ENCODE data around the gene ZNF648. TPM values are rescaled to one million over a fixed set of nuclear protein-coding genes. Genes with fewer than 3 reads are reported as not detected.

Gene ZNF648
- total and polyA plus RNA-seq, 8 donors: 0.06 to 0.18 (median 0.09) TPM; not detected in 1

DNA sequence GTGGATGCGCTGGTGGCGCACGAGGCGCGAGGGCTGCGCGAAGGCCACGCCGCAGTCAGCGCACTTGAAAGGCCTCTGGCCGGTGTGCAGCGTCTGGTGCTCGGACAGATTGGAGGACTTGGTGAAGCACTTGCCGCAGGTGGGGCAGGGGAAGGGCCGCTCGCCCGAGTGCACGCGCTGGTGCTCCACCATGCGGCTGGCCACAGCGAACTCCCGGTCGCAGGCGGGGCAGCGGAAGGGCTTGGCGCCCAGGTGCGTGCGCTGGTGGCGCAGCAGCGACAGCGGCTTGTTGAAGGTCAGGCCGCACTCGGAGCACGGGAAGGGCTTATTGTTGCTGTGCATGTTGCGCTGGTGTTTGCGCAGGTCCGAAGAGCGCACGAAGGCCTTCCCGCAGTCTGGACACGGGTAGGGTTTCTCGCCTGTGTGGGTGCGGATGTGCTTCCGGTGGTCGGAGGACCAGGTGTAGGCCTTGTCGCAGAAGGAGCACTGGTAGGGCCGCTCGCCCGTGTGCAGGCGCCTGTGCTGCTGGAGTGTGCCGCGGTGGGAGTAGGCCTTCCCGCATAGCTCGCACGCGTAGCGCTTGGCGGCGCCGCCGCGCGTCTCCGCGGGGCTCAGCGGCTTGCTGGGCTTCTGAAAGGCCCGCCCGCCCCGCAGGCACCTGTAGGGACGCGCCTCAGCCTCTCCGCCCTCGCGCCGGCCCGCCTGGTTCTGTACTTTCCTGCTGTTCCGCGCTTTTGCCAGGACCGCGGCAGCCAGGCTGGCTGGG is 4.7 kb downstream of the ZNF648 start:
- Histone ChIP-seq H3K4me1 (no peaks in the 10 kb centered on the region), H3K27ac (no peak overlapping the region), H3K9me3 (no peaks in the 10 kb centered on the region), H3K27me3 (peaks cover 14 to 54% of the 10 kb centered on the region in 2 donors), H3K36me3 (no peaks in the 10 kb centered on the region), H3K4me3 (no peak overlapping the region)
- ATAC-seq (peak; percentile 27), DNase-seq (peak in 1 of 4 donors; percentile 76)
- no peak for TF ChIP-seq CTCF (IDR thresholded peaks at IDR 0.05)
- intact Hi-C loops (cut with DNase I): no loop called here

DNA sequence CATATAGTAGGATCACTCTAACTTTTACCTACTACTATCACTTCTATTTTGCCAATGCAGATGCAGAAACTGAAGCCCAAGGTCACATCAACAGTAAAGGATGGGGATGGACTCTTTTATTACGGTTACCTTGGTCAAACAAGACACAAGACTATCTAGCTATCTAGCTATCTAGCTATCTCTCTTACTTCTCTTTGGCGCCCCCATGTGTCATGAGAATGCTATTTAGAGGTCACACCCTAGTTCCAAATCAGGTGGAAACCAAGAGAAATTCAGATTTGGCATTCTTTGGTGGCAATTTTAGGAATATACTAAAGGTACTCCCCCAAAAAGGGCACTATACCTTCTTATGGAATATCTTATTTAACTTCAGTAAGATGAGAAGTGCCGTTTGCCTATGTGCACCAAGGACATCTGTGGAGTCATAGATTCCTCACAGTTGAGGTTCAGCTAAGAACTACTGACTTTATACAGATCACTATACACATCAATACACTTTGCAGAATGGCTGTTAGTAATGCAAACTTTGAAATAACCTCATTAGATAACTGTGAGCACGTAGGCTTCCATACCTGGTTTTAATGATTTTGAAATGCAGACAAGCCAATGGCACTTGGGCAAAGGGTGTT is 6.7 kb downstream of the ZNF648 start:
- H3K27me3 ChIP-seq: peaks cover 14 to 36% of the 10 kb centered on the region in 2 donors
- ATAC-seq: peak; percentile 80
- DNase-seq: peak in 1 of 4 donors; percentile 5

DNA sequence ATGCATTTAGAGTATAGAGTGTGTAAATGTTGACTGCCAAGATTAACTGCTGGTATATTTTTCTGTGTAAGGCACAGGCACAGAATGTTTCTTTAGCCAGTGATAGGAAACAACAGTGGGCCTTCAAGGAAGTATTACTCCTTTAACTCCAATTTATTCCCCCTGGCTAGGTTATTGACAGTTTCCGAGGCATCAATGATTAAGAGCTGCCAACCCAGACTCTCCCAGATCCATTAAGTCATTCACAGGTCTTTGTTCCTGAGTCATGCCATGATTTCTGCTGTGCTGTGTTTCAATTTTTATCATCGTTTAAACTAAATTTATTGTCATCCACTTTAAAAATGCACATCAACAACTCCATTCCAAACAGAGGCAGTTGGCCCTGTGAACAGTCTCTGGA is 9.2 kb downstream of the ZNF648 start:
- Histone ChIP-seq H3K27ac (no peak overlapping the region), H3K27me3 (peaks cover 11 to 16% of the 10 kb centered on the region in 2 donors), H3K36me3 (no peaks in the 10 kb centered on the region), H3K4me3 (no peak overlapping the region), H3K4me1 (no peaks in the 10 kb centered on the region), H3K9me3 (no peaks in the 10 kb centered on the region)
- DNase-seq (no peak), ATAC-seq (no peak)
- TF ChIP-seq CTCF (IDR thresholded peaks at IDR 0.05): no peak
- intact Hi-C loops (cut with DNase I): no loop called here

More for the DNA sequence above, 6.7 kb downstream of the ZNF648 start:
- no peak overlapping the region for H3K27ac ChIP-seq
- TF ChIP-seq CTCF (IDR thresholded peaks at IDR 0.05): peak; percentile 34 to 49
- H3K4me1 ChIP-seq: no peaks in the 10 kb centered on the region
- intact Hi-C loops (cut with DNase I): no loop called here
- H3K4me3 ChIP-seq: no peak overlapping the region
- H3K36me3 ChIP-seq: no peaks in the 10 kb centered on the region
- no peaks in the 10 kb centered on the region for H3K9me3 ChIP-seq

DNA sequence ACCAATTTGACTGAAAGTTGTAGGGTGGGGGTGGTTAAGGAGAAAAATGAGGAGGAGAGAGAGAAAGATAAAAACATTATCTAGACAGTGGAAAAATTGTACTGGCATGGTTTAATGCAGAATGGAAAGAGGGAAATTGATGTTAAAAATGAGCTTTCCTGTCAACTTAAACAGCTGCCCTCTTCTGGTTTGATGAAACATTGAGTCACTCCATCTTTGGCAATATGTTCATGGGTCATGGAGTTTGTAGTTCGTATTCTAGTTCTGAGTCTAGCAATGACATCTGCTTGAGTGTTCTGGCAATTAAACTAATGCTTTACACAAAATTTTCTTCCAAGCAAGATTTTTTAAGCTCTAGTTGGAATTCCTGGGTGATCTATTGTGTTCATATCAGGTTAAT is 9.6 kb downstream of the ZNF648 start:
- DNase-seq (peak in 1 of 4 donors; percentile 6), ATAC-seq (peak; percentile 23)
- Histone ChIP-seq H3K4me1 (no peaks in the 10 kb centered on the region), H3K9me3 (no peaks in the 10 kb centered on the region), H3K36me3 (no peaks in the 10 kb centered on the region), H3K4me3 (no peak overlapping the region), H3K27ac (no peak overlapping the region), H3K27me3 (peaks cover 8 to 12% of the 10 kb centered on the region in 2 donors)
- no peak for TF ChIP-seq CTCF (IDR thresholded peaks at IDR 0.05)
- intact Hi-C loops (cut with DNase I): no loop called here

All from left lung (tissue), 10 donors.